ENCODE data around the gene VPS29.
"Not testable (repeated sequence)": the region's sequence is repeated elsewhere in the genome, so short reads cannot be mapped to it uniquely, and the experiment has no call there.

The VPS29 gene

GRCh38 chr12:110501752-110502738, at the start of gene VPS29, which contains the start of gene RAD9B:
TSS of gene VPS29 (minus strand) at chr12:110502111. CDS start at chr12:110502051, 60 bp downstream.
TSS of gene RAD9B (plus strand) at chr12:110502331. CDS start at chr12:110502338, 7 bp downstream.
- DNase-seq: peak; percentile 98

- no peak for DNase-seq
These were observed 49.1 kb upstream of the VPS29 start for GRCh38 chr12:110550981-110551380.

GRCh38 chr12:110549716-110550115, 47.8 kb upstream of the VPS29 start:
- DNase-seq: no peak

GRCh38 chr12:110548678-110549077, 46.8 kb upstream of the VPS29 start:
- DNase-seq: no peak

GRCh38 chr12:110547090-110547489, 45.2 kb upstream of the VPS29 start:
- DNase-seq: no peak

- no peak for DNase-seq
These were observed 44.4 kb upstream of the VPS29 start for GRCh38 chr12:110546339-110546738.

- no peak for DNase-seq
These were observed 43.9 kb upstream of the VPS29 start for GRCh38 chr12:110545812-110546211.

- not testable (repeated sequence) for DNase-seq
These were observed 43.3 kb upstream of the VPS29 start for GRCh38 chr12:110545259-110545658.

GRCh38 chr12:110543965-110544364, 42.1 kb upstream of the VPS29 start:
- no peak for DNase-seq

- DNase-seq: peak; percentile 81
These were observed 41.5 kb upstream of the VPS29 start for GRCh38 chr12:110543252-110543959.

- no peak for DNase-seq
These were observed 38.1 kb upstream of the VPS29 start for GRCh38 chr12:110540048-110540447.

GRCh38 chr12:110538869-110539622, 37.1 kb upstream of the VPS29 start:
- DNase-seq: no peak

GRCh38 chr12:110537605-110538409, 35.9 kb upstream of the VPS29 start:
- no peak for DNase-seq

GRCh38 chr12:110536834-110537604, 35.1 kb upstream of the VPS29 start:
- no peak for DNase-seq

GRCh38 chr12:110534811-110535210, 32.9 kb upstream of the VPS29 start:
- no peak for DNase-seq

- DNase-seq: no peak
These were observed 31.7 kb upstream of the VPS29 start for GRCh38 chr12:110533607-110534006.

GRCh38 chr12:110532644-110533043, 30.7 kb upstream of the VPS29 start:
- no peak for DNase-seq

GRCh38 chr12:110531741-110532333, 29.9 kb upstream of the VPS29 start:
- DNase-seq: no peak

- no peak for DNase-seq
These were observed 28.6 kb upstream of the VPS29 start for GRCh38 chr12:110530511-110530910.

- no peak for DNase-seq
These were observed 26.4 kb upstream of the VPS29 start for GRCh38 chr12:110528277-110528839.
